ENCODE data around the gene FAM187B. TPM values are rescaled to one million over a fixed set of nuclear protein-coding genes. Genes with fewer than 3 reads are reported as not detected.
"Not testable (repeated sequence)": the region's sequence is repeated elsewhere in the genome, so short reads cannot be mapped to it uniquely, and the experiment has no call there.

FAM187B gene
- total RNA-seq, 1 donor from 2014 or later: 0.48 TPM

GRCh38 chr19:35262101-35262761 is 33.7 kb upstream of the FAM187B start:
- no peak for DNase-seq (ENCODE audit: low spot score)

- DNase-seq (ENCODE audit: low spot score): no peak
Measured at GRCh38 chr19:35261356-35262100, 33.0 kb upstream of the FAM187B start.

GRCh38 chr19:35260694-35261304 is 32.3 kb upstream of the FAM187B start:
- DNase-seq (ENCODE audit: low spot score): no peak

- no peak for DNase-seq (ENCODE audit: low spot score)
Measured at GRCh38 chr19:35257113-35257461, 28.5 kb upstream of the FAM187B start.

GRCh38 chr19:35256566-35256965 is 28.0 kb upstream of the FAM187B start:
- no peak for DNase-seq (ENCODE audit: low spot score)

- DNase-seq (ENCODE audit: low spot score): no peak
Measured at GRCh38 chr19:35254341-35255297, 26.1 kb upstream of the FAM187B start.

- no peak for DNase-seq (ENCODE audit: low spot score)
Measured at GRCh38 chr19:35253316-35254286, 25.1 kb upstream of the FAM187B start.

GRCh38 chr19:35251456-35251855 is 22.9 kb upstream of the FAM187B start:
- DNase-seq (ENCODE audit: low spot score): no peak

GRCh38 chr19:35249848-35250711 is 21.5 kb upstream of the FAM187B start:
- DNase-seq (ENCODE audit: low spot score): no peak

- DNase-seq (ENCODE audit: low spot score): no peak
Measured at GRCh38 chr19:35249146-35249847, 20.8 kb upstream of the FAM187B start.

- DNase-seq (ENCODE audit: low spot score): peak; percentile 72
Measured at GRCh38 chr19:35248310-35249145, 20.0 kb upstream of the FAM187B start, which contains the start of gene LSR. TSS of gene LSR (plus strand) at chr19:35249002. CDS start at chr19:35249023, 21 bp downstream.

- peak; percentile 63 for DNase-seq (ENCODE audit: low spot score)
Measured at GRCh38 chr19:35247526-35248309, 19.2 kb upstream of the FAM187B start.

GRCh38 chr19:35246466-35247092 is 18.0 kb upstream of the FAM187B start:
- no peak for DNase-seq (ENCODE audit: low spot score)

- no peak for DNase-seq (ENCODE audit: low spot score)
Measured at GRCh38 chr19:35241417-35241816, 12.9 kb upstream of the FAM187B start.

- DNase-seq (ENCODE audit: low spot score): no peak
Measured at GRCh38 chr19:35240327-35240726, 11.8 kb upstream of the FAM187B start.

- not testable (repeated sequence) for DNase-seq (ENCODE audit: low spot score)
Measured at GRCh38 chr19:35239597-35239996, 11.1 kb upstream of the FAM187B start.

Data from umbilical cord (tissue), 2 donors.